ENCODE data around the gene CISTR. TPM values are rescaled to one million over a fixed set of nuclear protein-coding genes. Genes with fewer than 3 reads are reported as not detected.

CISTR gene
- total RNA-seq, 1 experiment from 2014 or later = not detected

DNA sequence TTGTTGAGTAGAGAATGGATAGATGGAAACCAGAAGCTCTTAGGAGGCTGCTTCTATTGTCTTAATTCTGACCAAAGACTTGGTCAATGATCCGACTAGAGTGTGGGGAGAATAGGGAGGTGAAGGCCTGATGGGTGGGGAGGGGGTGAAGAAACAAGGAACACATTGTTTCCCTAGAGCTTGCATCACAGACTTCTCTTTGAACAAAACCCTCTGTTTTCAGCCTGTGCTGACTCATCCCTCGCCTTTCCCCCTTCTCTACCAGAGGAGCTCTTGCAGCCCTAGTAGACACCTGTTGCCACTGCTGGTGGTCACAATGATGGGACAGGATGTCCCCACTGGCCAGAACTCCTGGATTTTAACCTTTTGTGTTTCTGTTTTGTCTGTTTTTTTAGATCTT lies 46.8 kb upstream of the CISTR start:
- Mint-ChIP-seq H3K27me3 (ENCODE audit: low read depth) (peaks cover 43% of the 10 kb centered on the region), H3K27ac (no peak overlapping the region), H3K36me3 (ENCODE audit: insufficient read depth in 1 of 3, low read depth in 3 of 3) (no peaks in the 10 kb centered on the region; a peak in 1 of 7 replicates), H3K9me3 (no peaks in the 10 kb centered on the region), H3K4me3 (no peak overlapping the region), H3K4me1 (peaks cover 0 to 6% of the 10 kb centered on the region in 2 experiments; a peak in 1 of 4 replicates)
- no peak overlapping the region for H3T11ph ChIP-seq (ENCODE audit: low read length)
- H2BK20ac ChIP-seq (ENCODE audit: low read depth, low read length, poor library complexity, severe bottlenecking) = no peak overlapping the region
- no peak overlapping the region for H2AFZ ChIP-seq (ENCODE audit: low read length)
- no peaks in the 10 kb centered on the region; the same call in 1 of the 2 replicates for H3K27me3 ChIP-seq (ENCODE audit: insufficient read depth, low read length)
- no peak overlapping the region for H3K14ac ChIP-seq (ENCODE audit: insufficient read depth, low read length)
- H3K4me1 ChIP-seq (ENCODE audit: insufficient read depth, low read length) = no peaks in the 10 kb centered on the region
- no peak overlapping the region for H4K5ac ChIP-seq (ENCODE audit: insufficient read length, low read depth, low read length)
- H2AK5ac ChIP-seq (ENCODE audit: insufficient read length, low read length) = no peak overlapping the region
- TF ChIP-seq, protein P1, sequence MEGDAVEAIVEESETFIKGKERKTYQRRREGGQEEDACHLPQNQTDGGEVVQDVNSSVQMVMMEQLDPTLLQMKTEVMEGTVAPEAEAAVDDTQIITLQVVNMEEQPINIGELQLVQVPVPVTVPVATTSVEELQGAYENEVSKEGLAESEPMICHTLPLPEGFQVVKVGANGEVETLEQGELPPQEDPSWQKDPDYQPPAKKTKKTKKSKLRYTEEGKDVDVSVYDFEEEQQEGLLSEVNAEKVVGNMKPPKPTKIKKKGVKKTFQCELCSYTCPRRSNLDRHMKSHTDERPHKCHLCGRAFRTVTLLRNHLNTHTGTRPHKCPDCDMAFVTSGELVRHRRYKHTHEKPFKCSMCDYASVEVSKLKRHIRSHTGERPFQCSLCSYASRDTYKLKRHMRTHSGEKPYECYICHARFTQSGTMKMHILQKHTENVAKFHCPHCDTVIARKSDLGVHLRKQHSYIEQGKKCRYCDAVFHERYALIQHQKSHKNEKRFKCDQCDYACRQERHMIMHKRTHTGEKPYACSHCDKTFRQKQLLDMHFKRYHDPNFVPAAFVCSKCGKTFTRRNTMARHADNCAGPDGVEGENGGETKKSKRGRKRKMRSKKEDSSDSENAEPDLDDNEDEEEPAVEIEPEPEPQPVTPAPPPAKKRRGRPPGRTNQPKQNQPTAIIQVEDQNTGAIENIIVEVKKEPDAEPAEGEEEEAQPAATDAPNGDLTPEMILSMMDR (conservative IDR thresholded peaks at IDR 0.05) = no peak
- no peaks in the 10 kb centered on the region for H3K23me2 ChIP-seq (ENCODE audit: insufficient read length, low read depth, low read length, poor library complexity, severe bottlenecking)
- H3K4me2 ChIP-seq (ENCODE audit: insufficient read depth, insufficient read length, low read length) = no peak overlapping the region
- H4K20me1 ChIP-seq (ENCODE audit: control insufficient read depth, insufficient read depth, insufficient read length) = no peaks in the 10 kb centered on the region
- no peak overlapping the region for H2BK15ac ChIP-seq (ENCODE audit: low read depth, low read length)
- no peak overlapping the region for H3K27ac ChIP-seq (ENCODE audit: insufficient read length, low read depth, low read length)
- no peaks in the 10 kb centered on the region for H3K79me2 ChIP-seq (ENCODE audit: insufficient read depth, low read length)
- H3K23ac ChIP-seq (ENCODE audit: insufficient read length, low read depth, low read length) = no peak overlapping the region
- H2BK12ac ChIP-seq (ENCODE audit: insufficient read length, low read depth, low read length) = no peak overlapping the region
- H3K4ac ChIP-seq (ENCODE audit: low read depth, low read length) = no peak overlapping the region
- H3K56ac ChIP-seq (ENCODE audit: insufficient read length, low read depth, low read length) = no peak overlapping the region
- no peak overlapping the region for H4K91ac ChIP-seq (ENCODE audit: insufficient read length, low read depth, low read length)
- whole genome bisulfite sequencing (ENCODE audit: extremely low coverage, insufficient read length, low lambda C conversion rate) = no CpG with 5 or more reads among the region's 2 CpGs
- DNase-seq = no peak
- no peak overlapping the region for H2BK120ac ChIP-seq (ENCODE audit: low read depth, low read length, poor library complexity, severe bottlenecking)
- no peak overlapping the region for H2BK5ac ChIP-seq (ENCODE audit: insufficient read length, low read length)
- H3K9ac ChIP-seq (ENCODE audit: extremely low read depth, insufficient read length, low read length) = no peak overlapping the region
- H3K18ac ChIP-seq (ENCODE audit: insufficient read length, low read depth, low read length) = no peak overlapping the region
- H3K79me1 ChIP-seq (ENCODE audit: insufficient read depth, low read depth, low read length, poor library complexity, severe bottlenecking) = no peaks in the 10 kb centered on the region
- H4K8ac ChIP-seq (replicated peaks; ENCODE audit: insufficient read length, low read depth, low read length) = no peak overlapping the region
- no peaks in the 10 kb centered on the region for H3K9me3 ChIP-seq (ENCODE audit: control insufficient read depth, low read depth, low read length)
